Hepatocyte (in vitro differentiated cells): ENCODE measurements around the gene IL31. TPM values are rescaled to one million over a fixed set of nuclear protein-coding genes. Genes with fewer than 3 reads are reported as not detected.

ENCODE experiments used
- DNase-seq: peaks from one replicate; pipeline ENCODE4 v3.0.0-alpha.2; 2016; ENCODE audit warnings: low spot score
- H2AFZ ChIP-seq: fragments of 200-600 bp; sonication (generic); 2 replicates; pipeline ENCODE4 v1.6.0; 2016; ENCODE audit warnings: antibody characterized with exemption, mild to moderate bottlenecking
- H3K27ac ChIP-seq: fragments of 200-600 bp; sonication (generic); 2 replicates; pipeline ENCODE4 v1.5.1; 2016; ENCODE audit warnings: mild to moderate bottlenecking
- H3K27me3 ChIP-seq: fragments of 200-600 bp; sonication (generic); 2 replicates; pipeline ENCODE4 v1.6.1; 2016
- H3K36me3 ChIP-seq: fragments of 200-600 bp; sonication (generic); replicated peaks from 2 replicates; pipeline ENCODE4 v1.5.1; 2016; ENCODE audit warnings: low read depth; ENCODE audit not compliant: insufficient read depth
- H3K4me1 ChIP-seq: fragments of 200-600 bp; sonication (generic); 2 replicates; pipeline ENCODE4 v1.5.1; 2016; ENCODE audit warnings: mild to moderate bottlenecking, moderate library complexity; ENCODE audit not compliant: insufficient read depth
- H3K4me2 ChIP-seq: fragments of 200-600 bp; sonication (generic); 2 replicates; pipeline ENCODE4 v1.6.0; 2016
- H3K4me3 ChIP-seq: fragments of 200-600 bp; sonication (generic); 2 replicates; pipeline ENCODE4 v1.5.1; 2016; ENCODE audit warnings: mild to moderate bottlenecking
- H3K79me2 ChIP-seq: fragments of 200-600 bp; sonication (generic); 2 replicates; pipeline ENCODE4 v1.6.0; 2017; ENCODE audit warnings: mild to moderate bottlenecking
- H3K9me2 ChIP-seq: fragments of 200-600 bp; sonication (generic); replicated peaks from 2 replicates; pipeline ENCODE4 v1.6.0; 2017; ENCODE audit warnings: mild to moderate bottlenecking; ENCODE audit not compliant: insufficient read depth
- H3K9me3 ChIP-seq: fragments of 200-600 bp; sonication (generic); 2 replicates; pipeline ENCODE4 v1.5.1; 2016; ENCODE audit warnings: low read depth, mild to moderate bottlenecking
- H4K20me1 ChIP-seq: fragments of 200-600 bp; sonication (generic); 2 replicates; pipeline ENCODE4 v1.6.0; 2016; ENCODE audit warnings: mild to moderate bottlenecking; ENCODE audit not compliant: insufficient read depth, poor library complexity, severe bottlenecking
- EZH2 ChIP-seq: fragments of 200-600 bp; sonication (generic); IDR thresholded peaks from 2 replicates; pipeline ENCODE4 v1.6.1; 2016; ENCODE audit warnings: antibody characterized with exemption, mild to moderate bottlenecking, borderline replicate concordance
- EZH2phosphoT487 ChIP-seq: fragments of 200-600 bp; sonication (generic); IDR thresholded peaks from one replicate; pipeline ENCODE4 v1.6.1; 2018; ENCODE audit warnings: antibody characterized with exemption, mild to moderate bottlenecking, low read depth, moderate library complexity; ENCODE audit not compliant: unreplicated experiment, severe bottlenecking
- WGBS: methylation state at CpG from one replicate; pipeline ENCODE4 v1.1.6; 2016; ENCODE audit warnings: low lambda C conversion rate; ENCODE audit errors: missing lambda C conversion rate; 5-methylcytosine and 5-hydroxymethylcytosine counted together
- polyA plus RNA-seq: library from polyadenylated mRNA; unstranded; fragments of >200 nt; fragmentation: Nextera tagmentation; extraction: Ambion mirVana; gene quantifications from 2 replicates; pipeline ENCODE4 v1.2.1, GENCODE V29; 2016
- total RNA-seq: library from RNA; depleted of rRNA; stranded (reverse); fragments of >200 nt; gene quantifications from 2 replicates; pipeline ENCODE4 v1.2.3, GENCODE V29; 2014
- TF ChIP-seq, protein P1 (sequence below): fragments of 200-600 bp; sonication (generic); IDR thresholded peaks from 2 replicates; pipeline ENCODE4 v1.5.1; 2016; ENCODE audit warnings: antibody characterized with exemption, mild to moderate bottlenecking; ENCODE audit not compliant: poor library complexity

Gene IL31
- total and polyA plus RNA-seq, 2 experiments from 2014 or later = not detected

DNA sequence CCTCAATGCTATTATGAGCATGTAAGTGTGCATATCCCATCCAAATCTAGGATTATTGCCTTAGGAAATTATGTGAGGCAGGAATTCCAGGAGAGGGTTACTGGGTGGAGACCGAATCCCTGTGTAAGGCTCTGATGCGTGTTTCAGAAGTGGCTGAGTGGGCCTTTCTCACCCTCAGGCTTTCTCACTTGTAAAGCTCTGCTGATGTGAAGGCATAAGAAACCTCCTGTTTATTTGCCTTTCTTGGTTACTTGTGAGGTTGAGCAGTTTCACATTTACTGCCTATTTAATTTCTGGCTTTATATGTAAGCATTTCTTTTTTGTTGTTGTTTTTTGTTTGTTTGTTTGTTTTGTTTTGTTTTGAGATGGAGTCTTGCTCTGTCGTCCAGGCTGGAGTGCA, 11.0 kb downstream of the IL31 start:
- H3K4me2 ChIP-seq = no peak overlapping the region
- H2AFZ ChIP-seq = no peak overlapping the region
- 97% methylated on average over 3 of the region's 3 CpGs for WGBS
- H4K20me1 ChIP-seq = no peaks in the 10 kb centered on the region
- H3K36me3 ChIP-seq = no peaks in the 10 kb centered on the region
- H3K9me2 ChIP-seq = no peaks in the 10 kb centered on the region
- no peaks in the 10 kb centered on the region for H3K4me1 ChIP-seq
- DNase-seq = no peak
- H3K27me3 ChIP-seq = no peaks in the 10 kb centered on the region
- no peak overlapping the region for H3K27ac ChIP-seq
- TF ChIP-seq EZH2phosphoT487 = no peak
- TF ChIP-seq, protein P1, sequence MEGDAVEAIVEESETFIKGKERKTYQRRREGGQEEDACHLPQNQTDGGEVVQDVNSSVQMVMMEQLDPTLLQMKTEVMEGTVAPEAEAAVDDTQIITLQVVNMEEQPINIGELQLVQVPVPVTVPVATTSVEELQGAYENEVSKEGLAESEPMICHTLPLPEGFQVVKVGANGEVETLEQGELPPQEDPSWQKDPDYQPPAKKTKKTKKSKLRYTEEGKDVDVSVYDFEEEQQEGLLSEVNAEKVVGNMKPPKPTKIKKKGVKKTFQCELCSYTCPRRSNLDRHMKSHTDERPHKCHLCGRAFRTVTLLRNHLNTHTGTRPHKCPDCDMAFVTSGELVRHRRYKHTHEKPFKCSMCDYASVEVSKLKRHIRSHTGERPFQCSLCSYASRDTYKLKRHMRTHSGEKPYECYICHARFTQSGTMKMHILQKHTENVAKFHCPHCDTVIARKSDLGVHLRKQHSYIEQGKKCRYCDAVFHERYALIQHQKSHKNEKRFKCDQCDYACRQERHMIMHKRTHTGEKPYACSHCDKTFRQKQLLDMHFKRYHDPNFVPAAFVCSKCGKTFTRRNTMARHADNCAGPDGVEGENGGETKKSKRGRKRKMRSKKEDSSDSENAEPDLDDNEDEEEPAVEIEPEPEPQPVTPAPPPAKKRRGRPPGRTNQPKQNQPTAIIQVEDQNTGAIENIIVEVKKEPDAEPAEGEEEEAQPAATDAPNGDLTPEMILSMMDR = no peak
- no peak for TF ChIP-seq EZH2
- no peaks in the 10 kb centered on the region for H3K79me2 ChIP-seq
- no peaks in the 10 kb centered on the region for H3K9me3 ChIP-seq
- no peak overlapping the region for H3K4me3 ChIP-seq

DNA sequence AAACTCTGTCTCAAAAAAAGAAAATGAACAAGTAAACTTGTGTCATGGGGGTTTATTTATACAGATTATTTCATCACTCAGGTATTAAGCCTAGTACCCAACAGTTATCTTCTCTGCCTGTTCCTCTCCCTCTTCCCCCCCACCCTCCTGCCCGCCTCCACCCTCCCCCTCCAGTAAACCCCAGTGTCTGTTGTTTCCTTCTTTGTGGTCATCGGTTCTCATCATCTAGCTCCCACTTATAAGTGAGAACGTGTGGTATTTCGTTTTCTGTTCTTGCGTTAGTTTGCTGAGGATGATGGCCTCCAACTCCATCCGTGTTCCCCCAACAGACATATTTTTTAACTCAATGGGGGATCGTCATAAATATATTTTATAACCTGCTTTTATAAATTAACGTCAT, 12.3 kb downstream of the IL31 start:
- no peak overlapping the region for H3K27ac ChIP-seq
- H3K4me2 ChIP-seq = no peak overlapping the region
- WGBS = 87% methylated on average over 8 of the region's 8 CpGs
- no peaks in the 10 kb centered on the region for H3K9me3 ChIP-seq
- no peak overlapping the region for H2AFZ ChIP-seq
- H3K79me2 ChIP-seq = no peaks in the 10 kb centered on the region
- H3K27me3 ChIP-seq = no peaks in the 10 kb centered on the region
- H3K36me3 ChIP-seq = no peaks in the 10 kb centered on the region
- H4K20me1 ChIP-seq = no peaks in the 10 kb centered on the region
- no peaks in the 10 kb centered on the region for H3K9me2 ChIP-seq
- no peak for TF ChIP-seq EZH2
- no peak for TF ChIP-seq EZH2phosphoT487
- TF ChIP-seq, protein P1 = no peak
- H3K4me1 ChIP-seq = no peaks in the 10 kb centered on the region
- DNase-seq = no peak
- H3K4me3 ChIP-seq = no peak overlapping the region

DNA sequence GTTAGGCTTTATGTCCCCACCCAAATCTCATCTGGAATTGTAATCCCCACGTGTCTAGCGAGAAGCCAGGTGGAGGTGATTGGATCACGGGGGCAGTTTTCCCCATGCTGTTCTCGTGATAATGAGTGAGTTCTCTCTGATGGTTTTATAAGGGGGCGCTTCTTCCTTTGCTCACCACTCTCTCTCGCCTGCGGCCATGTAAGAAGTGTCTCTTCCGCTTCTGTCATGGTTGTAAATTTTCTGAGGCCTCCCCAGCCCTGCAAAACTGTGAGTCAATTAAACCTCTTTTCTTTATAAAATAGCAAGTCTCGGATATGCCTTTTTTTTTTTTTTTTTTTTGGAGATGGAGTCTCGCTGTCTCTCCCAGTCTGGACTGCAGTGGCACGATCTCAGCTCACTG, 13.3 kb downstream of the IL31 start:
- TF ChIP-seq, protein P1 = no peak
- TF ChIP-seq EZH2 (no peak), EZH2phosphoT487 (no peak)
- no peaks in the 10 kb centered on the region for H3K27me3 ChIP-seq
- H4K20me1 ChIP-seq = no peaks in the 10 kb centered on the region
- H3K9me2 ChIP-seq = no peaks in the 10 kb centered on the region
- WGBS = 82% methylated on average over 10 of the region's 11 CpGs
- no peaks in the 10 kb centered on the region for H3K4me1 ChIP-seq
- DNase-seq = no peak
- H3K4me2 ChIP-seq = no peak overlapping the region
- no peak overlapping the region for H2AFZ ChIP-seq
- no peaks in the 10 kb centered on the region for H3K79me2 ChIP-seq
- no peak overlapping the region for H3K27ac ChIP-seq
- H3K4me3 ChIP-seq = no peak overlapping the region
- H3K9me3 ChIP-seq = no peaks in the 10 kb centered on the region
- H3K36me3 ChIP-seq = no peaks in the 10 kb centered on the region

DNA sequence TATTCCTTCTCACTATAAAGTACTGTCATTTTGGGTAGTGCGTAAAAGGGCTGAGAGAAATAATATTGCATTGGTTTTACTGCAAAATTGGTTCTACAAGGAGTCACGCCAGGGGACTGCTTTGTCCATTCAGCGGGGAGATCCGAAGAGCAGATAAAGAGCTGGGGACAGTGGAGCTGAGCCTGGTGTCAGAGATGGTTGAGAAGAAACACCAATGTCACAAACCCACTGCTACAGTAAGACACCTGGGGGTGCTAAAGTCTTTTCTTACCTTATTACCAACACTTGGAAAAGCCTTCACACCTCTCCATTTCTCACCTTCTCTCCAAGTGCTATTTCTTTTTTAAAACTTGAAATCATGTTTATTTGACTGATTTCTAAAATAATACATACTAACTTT, 14.1 kb downstream of the IL31 start:
- Histone ChIP-seq H3K27ac (no peak overlapping the region), H4K20me1 (no peaks in the 10 kb centered on the region), H2AFZ (no peak overlapping the region), H3K9me2 (no peaks in the 10 kb centered on the region), H3K9me3 (no peaks in the 10 kb centered on the region), H3K4me2 (no peak overlapping the region), H3K36me3 (no peaks in the 10 kb centered on the region), H3K79me2 (no peaks in the 10 kb centered on the region), H3K4me1 (no peaks in the 10 kb centered on the region), H3K4me3 (no peak overlapping the region), H3K27me3 (no peaks in the 10 kb centered on the region)
- TF ChIP-seq EZH2 (no peak), EZH2phosphoT487 (no peak)
- TF ChIP-seq, protein P1 = no peak
- WGBS = 60% methylated on average over 4 of the region's 4 CpGs
- DNase-seq = no peak
